Measurements from ENCODE around the gene ONECUT3. TPM values are rescaled to one million over a fixed set of nuclear protein-coding genes. Genes with fewer than 3 reads are reported as not detected.

The ONECUT3 gene
- total RNA-seq, 2 donors from 2014 or later: 0.26 TPM; not detected in 1

DNA sequence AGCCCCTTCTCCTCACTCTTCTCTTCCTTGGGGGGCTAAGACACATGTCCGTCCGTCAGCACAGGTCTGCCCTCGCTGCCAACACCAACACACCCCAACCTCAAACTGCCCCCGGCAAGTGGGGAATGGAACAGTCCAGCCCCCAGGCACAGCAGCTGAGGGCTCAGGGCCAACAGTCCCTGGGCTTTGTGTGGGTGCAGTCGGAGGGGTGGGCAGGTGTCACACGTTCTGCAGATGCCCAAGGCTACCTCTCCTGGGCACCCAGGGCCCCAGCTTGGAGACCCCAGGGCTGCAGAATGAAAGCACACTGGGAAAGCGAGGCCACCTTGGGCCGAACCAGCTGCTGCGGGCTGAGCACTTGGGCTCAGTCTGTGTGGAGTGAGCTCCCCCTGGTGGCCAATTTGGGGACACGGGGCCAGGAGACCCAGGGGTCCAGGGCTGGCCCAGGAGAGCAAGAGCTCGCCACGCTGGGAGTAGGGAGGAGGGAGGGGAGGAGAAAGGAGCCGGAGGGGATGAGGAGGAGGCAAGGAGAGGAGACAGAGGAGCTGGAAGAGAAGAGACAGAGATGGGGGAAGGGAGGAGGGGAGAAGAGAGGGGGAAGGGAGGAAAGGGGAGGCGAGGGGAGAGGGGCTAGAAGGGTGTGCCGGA, 72.7 kb downstream of the ONECUT3 start:
- ATAC-seq (peak; percentile 82), DNase-seq (peak; percentile 78 to 81 (median 79))
- Histone ChIP-seq H3K27me3 (no peaks in the 10 kb centered on the region), H3K9me3 (no peaks in the 10 kb centered on the region), H3K4me3 (no peak overlapping the region), H3K36me3 (replicated peaks in 1 of 2; ENCODE audit: insufficient read depth in 1 of 2, low read depth in 2 of 2) (peaks cover 0 to 8% of the 10 kb centered on the region in 2 donors), H3K4me1 (peaks cover 11% of the 10 kb centered on the region), H3K27ac (no peak overlapping the region)
- 35 to 36% methylated on average over 10 to 13 of the region's 15 CpGs for WGBS, 2 donors
- intact Hi-C loops (cut with DNase I): no loop called here
- no peak for TF ChIP-seq POLR2A (IDR thresholded peaks at IDR 0.05)
- TF ChIP-seq, protein P1, sequence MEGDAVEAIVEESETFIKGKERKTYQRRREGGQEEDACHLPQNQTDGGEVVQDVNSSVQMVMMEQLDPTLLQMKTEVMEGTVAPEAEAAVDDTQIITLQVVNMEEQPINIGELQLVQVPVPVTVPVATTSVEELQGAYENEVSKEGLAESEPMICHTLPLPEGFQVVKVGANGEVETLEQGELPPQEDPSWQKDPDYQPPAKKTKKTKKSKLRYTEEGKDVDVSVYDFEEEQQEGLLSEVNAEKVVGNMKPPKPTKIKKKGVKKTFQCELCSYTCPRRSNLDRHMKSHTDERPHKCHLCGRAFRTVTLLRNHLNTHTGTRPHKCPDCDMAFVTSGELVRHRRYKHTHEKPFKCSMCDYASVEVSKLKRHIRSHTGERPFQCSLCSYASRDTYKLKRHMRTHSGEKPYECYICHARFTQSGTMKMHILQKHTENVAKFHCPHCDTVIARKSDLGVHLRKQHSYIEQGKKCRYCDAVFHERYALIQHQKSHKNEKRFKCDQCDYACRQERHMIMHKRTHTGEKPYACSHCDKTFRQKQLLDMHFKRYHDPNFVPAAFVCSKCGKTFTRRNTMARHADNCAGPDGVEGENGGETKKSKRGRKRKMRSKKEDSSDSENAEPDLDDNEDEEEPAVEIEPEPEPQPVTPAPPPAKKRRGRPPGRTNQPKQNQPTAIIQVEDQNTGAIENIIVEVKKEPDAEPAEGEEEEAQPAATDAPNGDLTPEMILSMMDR (IDR thresholded peaks at IDR 0.05): peak; percentile 82 to 97 (median 88)

DNA sequence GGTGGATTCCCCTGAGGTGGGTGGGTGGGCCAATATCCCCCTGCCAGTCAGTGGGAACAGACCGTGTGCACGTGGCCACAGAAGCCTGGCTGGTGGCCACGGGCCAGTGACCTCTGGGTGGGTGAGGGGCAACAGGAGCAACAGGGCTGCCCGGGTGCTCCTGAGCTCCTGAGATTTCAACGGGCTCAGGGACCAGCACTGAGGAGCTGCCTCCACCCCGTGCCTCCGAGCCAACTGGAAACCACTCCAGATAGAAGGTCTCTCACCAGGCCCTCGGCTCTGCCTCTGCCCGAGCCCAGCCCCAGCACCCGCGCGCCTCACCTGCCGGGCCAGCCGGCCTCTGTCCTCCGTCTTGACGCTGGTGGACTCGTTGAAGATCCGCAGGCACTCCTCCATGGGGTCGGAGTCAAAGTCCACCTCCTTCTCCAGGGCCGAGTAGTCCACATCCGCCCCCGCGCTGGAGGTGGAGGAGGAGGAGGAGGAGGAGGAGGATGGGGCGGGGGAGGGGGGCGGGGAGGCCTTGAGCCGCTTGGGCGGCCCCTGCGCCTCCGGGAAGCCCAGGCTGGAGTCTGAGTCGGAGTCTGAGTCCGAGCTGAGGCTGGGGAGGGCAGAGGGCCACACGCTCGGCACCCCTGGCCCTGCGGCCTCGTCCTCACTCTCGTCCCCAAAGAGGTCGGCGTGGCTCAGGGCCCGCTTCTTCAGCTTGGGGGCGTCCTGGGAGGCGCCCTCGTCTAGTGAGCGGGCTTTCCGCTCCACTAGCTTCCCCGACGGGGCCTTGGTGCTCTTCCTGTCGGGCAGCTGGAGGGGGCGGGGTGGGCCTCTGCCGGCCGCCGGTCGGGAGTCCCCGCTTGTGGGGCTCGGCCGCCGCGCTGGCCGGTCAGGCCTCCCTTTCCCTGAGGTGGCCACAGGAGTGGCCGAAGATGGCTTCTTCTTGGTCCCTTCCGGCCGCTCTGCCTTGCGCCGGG, 73.5 kb downstream of the ONECUT3 start:
- H3K27me3 ChIP-seq: no peaks in the 10 kb centered on the region
- peaks cover 0 to 6% of the 10 kb centered on the region in 2 donors for H3K36me3 ChIP-seq (replicated peaks in 1 of 2; ENCODE audit: insufficient read depth in 1 of 2, low read depth in 2 of 2)
- no peak for TF ChIP-seq POLR2A (IDR thresholded peaks at IDR 0.05)
- TF ChIP-seq, protein P1 (IDR thresholded peaks at IDR 0.05): no peak
- peaks cover 11% of the 10 kb centered on the region for H3K4me1 ChIP-seq
- H3K4me3 ChIP-seq: no peak overlapping the region
- ATAC-seq: peak; percentile 7
- intact Hi-C loops (cut with DNase I): no loop called here
- no peak overlapping the region for H3K27ac ChIP-seq
- no peaks in the 10 kb centered on the region for H3K9me3 ChIP-seq
- WGBS, 2 donors: 72 to 75% methylated on average over 13 to 59 of the region's 63 CpGs
- no peak for DNase-seq

DNA sequence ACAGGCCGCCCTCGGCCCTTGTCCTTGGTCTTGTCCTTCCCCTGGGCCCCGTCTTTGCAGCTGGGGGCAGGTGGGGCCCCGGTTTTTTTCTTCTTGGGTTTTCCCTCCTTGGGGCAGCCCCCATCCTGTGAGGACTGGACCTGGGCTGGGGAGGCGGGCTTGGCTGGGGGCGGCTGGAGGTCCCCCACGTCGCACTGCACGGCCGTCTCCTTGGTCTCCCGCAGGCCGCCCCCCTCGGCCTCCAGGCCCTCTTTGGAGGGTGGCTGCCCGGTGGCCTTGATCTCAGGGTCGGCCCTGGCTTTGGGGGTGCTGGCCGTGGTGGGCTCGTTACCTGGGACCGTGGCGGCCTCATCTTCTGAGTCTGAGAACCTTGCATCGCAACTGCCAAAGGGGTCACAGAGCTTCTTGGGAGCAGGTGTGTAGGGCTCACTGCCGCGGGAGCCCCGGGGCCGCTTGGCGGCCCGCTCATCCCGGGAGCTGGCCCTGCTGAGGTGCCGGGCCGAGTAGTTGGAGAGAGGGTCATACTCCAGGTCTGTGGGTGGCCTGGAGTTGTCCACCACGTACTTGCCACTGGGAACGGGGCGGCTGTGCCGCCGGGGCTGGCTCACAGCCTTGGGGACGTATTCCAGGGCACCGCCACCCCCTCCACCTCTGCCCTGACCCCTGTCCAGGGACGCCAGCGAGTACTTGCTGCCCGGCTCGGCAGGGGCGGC, 74.4 kb downstream of the ONECUT3 start:
- no peaks in the 10 kb centered on the region for H3K27me3 ChIP-seq
- no peaks in the 10 kb centered on the region for H3K9me3 ChIP-seq
- H3K27ac ChIP-seq: no peak overlapping the region
- intact Hi-C loops (cut with DNase I): no loop called here
- H3K36me3 ChIP-seq (replicated peaks in 1 of 2; ENCODE audit: insufficient read depth in 1 of 2, low read depth in 2 of 2): peaks cover 0 to 2% of the 10 kb centered on the region in 2 donors
- TF ChIP-seq POLR2A (IDR thresholded peaks at IDR 0.05): no peak
- TF ChIP-seq, protein P1 (IDR thresholded peaks at IDR 0.05): no peak
- no peak overlapping the region for H3K4me3 ChIP-seq
- DNase-seq (no peak), ATAC-seq (no peak)
- H3K4me1 ChIP-seq: peaks cover 11% of the 10 kb centered on the region
- 86 to 90% methylated on average over 15 to 32 of the region's 41 CpGs for WGBS, 2 donors

DNA sequence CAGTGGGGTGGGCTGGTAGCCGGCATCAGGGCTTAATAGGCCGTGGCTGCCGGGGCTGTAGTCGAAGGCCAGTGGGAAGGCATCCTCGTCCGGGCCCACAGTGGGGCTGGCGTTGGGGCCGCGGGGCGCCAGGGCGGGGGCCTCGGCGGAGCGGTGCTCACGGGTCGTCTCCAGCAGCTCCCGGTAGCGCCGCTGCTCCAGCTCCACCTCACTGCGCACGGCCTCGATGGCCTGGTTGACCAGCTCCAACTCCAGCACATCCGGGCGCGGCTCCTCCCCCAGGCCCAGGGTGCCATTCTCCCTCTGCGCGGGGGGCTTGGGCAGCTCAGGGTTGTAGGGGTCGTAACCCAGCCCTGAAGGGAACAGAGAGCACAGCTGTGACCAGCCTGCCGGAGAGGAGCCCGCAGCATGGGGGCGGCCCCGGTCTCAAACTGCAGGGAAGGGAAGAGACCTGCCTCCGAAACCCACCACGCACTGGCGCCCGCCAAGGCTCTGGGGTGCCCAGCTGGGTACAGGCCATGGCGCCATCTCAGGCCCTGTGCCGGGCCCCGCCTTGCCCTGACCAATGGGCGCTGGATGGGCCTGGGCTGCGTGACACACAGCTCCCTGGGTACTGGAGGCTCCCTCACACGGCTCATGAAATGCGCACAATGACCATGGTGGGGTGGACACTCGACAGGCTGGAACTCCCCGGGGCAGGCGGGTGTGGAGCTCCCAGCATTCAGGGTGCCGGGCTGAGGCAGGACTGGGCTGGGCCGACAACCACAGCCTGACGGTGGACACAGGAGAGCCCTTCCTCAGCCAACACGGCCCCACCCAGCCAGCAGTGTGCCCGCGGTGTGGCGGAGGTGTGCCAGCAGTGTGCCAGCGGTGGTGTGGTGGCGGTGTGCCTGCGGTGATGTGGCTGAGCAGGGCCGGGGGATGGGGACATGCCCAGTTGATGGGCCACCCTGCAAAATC, 75.3 kb downstream of the ONECUT3 start:
- TF ChIP-seq, protein P1 (IDR thresholded peaks at IDR 0.05): no peak
- DNase-seq (no peak), ATAC-seq (no peak)
- intact Hi-C loops (cut with DNase I): no loop called here
- Histone ChIP-seq H3K4me1 (peaks cover 19% of the 10 kb centered on the region), H3K27ac (no peak overlapping the region), H3K27me3 (no peaks in the 10 kb centered on the region), H3K9me3 (no peaks in the 10 kb centered on the region), H3K4me3 (no peak overlapping the region), H3K36me3 (replicated peaks in 1 of 2; ENCODE audit: insufficient read depth in 1 of 2, low read depth in 2 of 2) (peaks cover 0 to 2% of the 10 kb centered on the region in 2 donors)
- WGBS, 2 donors: 88 to 100% methylated on average over 5 to 40 of the region's 57 CpGs
